HepG2 (cell line): Measurements from ENCODE around the gene ARPP21.

ENCODE experiments used
- CTCF ChIP-seq: sonication (generic); formaldehyde crosslinking; IDR thresholded peaks from 2 replicates; pipeline ENCODE4 v1.5.0; 2020; ENCODE audit warnings: mild to moderate bottlenecking, missing genetic modification reagents, moderate library complexity
- EZH2 ChIP-seq: conservative IDR thresholded peaks from 2 replicates; pipeline ENCODE4 v1.6.1; 2012; ENCODE audit warnings: mild to moderate bottlenecking, low read depth, low read length, moderate library complexity
- HNRNPLL ChIP-seq: fragments of 200-400 bp; formaldehyde crosslinking; IDR thresholded peaks from 2 replicates; pipeline ENCODE4 v1.6.1; 2017; ENCODE audit warnings: mild to moderate bottlenecking, low read depth, low read length; ENCODE audit not compliant: poor library complexity, severe bottlenecking
- NFRKB ChIP-seq: fragments of 450-650 bp; IDR thresholded peaks from 2 replicates; pipeline ENCODE4 v1.6.1; 2017
- TAF1 ChIP-seq: sonication (generic); formaldehyde crosslinking; IDR thresholded peaks from 2 replicates; pipeline ENCODE4 v1.4.0; 2020; ENCODE audit warnings: missing genetic modification reagents
- YY1 ChIP-seq: IDR thresholded peaks from 2 replicates; pipeline ENCODE4 v1.6.1; 2011; ENCODE audit warnings: low read length, low read depth, moderate library complexity, mild to moderate bottlenecking; ENCODE audit not compliant: insufficient read depth, insufficient replicate concordance
- TF ChIP-seq, protein P1 (sequence below), 2 experiments: IDR thresholded peaks; 2 replicates each; pipeline ENCODE4 v1.6.1; 2011 to 2012; ENCODE audit warnings: low read length in 2 of 2, borderline replicate concordance in 1 of 2, low read depth in 1 of 2, mild to moderate bottlenecking in 1 of 2, moderate library complexity in 1 of 2
- TF ChIP-seq, protein P2 (sequence below): sonication (generic); formaldehyde crosslinking; IDR thresholded peaks from 2 replicates; pipeline ENCODE4 v1.8.1; 2023; ENCODE audit warnings: mild to moderate bottlenecking, missing genetic modification reagents, borderline replicate concordance

DNA sequence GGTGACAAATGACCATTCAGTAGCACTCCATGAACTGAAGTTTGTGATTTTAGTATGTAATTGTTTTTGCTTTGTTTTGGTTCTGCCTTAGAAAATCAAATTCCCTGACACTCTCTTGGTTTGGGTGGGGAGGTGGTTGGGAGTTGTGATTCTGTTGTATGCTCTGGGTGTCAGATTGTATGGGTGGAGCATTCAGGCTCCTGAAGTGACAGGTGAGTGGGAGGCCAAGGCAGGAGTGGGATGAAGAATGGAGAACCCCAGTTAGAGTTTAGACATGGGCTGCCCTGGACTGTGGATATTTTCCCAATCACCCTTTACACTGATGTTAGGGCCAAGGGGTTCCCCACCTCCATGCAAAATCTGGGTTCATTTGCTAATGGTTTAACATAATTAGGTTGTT is 83.6 kb downstream of the ARPP21 start:
- TF ChIP-seq, protein P1, sequence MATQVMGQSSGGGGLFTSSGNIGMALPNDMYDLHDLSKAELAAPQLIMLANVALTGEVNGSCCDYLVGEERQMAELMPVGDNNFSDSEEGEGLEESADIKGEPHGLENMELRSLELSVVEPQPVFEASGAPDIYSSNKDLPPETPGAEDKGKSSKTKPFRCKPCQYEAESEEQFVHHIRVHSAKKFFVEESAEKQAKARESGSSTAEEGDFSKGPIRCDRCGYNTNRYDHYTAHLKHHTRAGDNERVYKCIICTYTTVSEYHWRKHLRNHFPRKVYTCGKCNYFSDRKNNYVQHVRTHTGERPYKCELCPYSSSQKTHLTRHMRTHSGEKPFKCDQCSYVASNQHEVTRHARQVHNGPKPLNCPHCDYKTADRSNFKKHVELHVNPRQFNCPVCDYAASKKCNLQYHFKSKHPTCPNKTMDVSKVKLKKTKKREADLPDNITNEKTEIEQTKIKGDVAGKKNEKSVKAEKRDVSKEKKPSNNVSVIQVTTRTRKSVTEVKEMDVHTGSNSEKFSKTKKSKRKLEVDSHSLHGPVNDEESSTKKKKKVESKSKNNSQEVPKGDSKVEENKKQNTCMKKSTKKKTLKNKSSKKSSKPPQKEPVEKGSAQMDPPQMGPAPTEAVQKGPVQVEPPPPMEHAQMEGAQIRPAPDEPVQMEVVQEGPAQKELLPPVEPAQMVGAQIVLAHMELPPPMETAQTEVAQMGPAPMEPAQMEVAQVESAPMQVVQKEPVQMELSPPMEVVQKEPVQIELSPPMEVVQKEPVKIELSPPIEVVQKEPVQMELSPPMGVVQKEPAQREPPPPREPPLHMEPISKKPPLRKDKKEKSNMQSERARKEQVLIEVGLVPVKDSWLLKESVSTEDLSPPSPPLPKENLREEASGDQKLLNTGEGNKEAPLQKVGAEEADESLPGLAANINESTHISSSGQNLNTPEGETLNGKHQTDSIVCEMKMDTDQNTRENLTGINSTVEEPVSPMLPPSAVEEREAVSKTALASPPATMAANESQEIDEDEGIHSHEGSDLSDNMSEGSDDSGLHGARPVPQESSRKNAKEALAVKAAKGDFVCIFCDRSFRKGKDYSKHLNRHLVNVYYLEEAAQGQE (IDR thresholded peaks at IDR 0.05; ENCODE audit: borderline replicate concordance in 1 of 2, low read depth in 1 of 2, low read length in 2 of 2), result no peak
- TF ChIP-seq CTCF (CRISPR knock-in tag), result no peak
- no peak for TF ChIP-seq EZH2
- TF ChIP-seq YY1, result no peak
- TF ChIP-seq, protein P2, sequence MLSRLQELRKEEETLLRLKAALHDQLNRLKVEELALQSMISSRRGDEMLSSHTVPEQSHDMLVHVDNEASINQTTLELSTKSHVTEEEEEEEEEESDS (CRISPR knock-in tag), result no peak
- TF ChIP-seq NFRKB, result no peak
- TF ChIP-seq HNRNPLL, result no peak
- TF ChIP-seq TAF1 (CRISPR knock-in tag), result no peak
